ENCODE data around the gene HJURP. TPM values are rescaled to one million over a fixed set of nuclear protein-coding genes. Genes with fewer than 3 reads are reported as not detected.

HJURP gene
- total and polyA plus RNA-seq, 9 of the 15 experiments (the other 6 are each of a cell fraction or from before 2014, with no cell fraction given): 13.8 to 102 (median 28.3) TPM

DNA sequence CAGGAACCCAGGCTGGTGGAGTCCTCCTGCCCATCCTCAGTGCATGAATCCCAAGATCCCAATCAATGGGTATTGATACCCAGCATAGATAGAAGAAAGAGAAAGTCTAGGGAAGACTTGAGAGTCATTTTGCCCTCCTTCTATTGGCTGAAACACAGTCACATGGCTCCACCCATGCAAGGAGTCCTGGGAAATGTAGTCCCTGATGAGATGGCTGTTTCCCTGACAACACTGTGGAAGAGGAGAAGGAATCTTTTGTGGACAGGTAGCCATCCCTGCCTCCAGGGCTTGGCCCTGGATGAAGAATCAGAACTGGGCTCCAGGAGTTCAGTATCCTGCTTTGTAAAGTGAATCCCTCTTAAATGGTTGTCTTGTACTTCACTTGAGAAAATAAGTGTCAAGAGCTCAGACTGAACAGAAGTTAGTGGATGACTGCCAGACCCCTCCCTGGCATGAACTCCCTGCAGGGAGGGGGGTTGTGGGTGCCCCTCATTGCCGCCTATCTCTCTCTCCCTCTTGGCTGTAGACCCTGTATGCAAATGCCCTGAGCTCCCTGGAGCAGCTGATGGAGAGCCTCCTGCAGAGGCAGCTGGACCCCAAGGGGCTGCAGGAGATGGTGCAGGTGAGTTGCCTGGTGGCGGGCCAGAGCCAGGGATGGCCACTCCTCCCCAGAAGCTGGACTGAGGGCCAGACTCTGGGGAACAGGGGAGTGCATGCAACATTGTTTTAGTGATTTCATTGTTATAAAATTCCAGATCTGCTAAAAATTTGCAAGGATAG, 40.1 kb downstream of the HJURP start (continued):
- TF ChIP-seq RBM25 (IDR thresholded peaks at IDR 0.05; ENCODE audit: low read depth, low read length, severe bottlenecking): no peak
- TF ChIP-seq FOXA1 (IDR thresholded peaks at IDR 0.05; ENCODE audit: borderline replicate concordance): no peak
- TF ChIP-seq HNRNPL (IDR thresholded peaks at IDR 0.05; ENCODE audit: low read depth, low read length): no peak
- TF ChIP-seq TBP (optimal IDR thresholded peaks at IDR 0.05; ENCODE audit: low read depth, low read length): no peak
- TF ChIP-seq CREB3L1 (IDR thresholded peaks at IDR 0.05; ENCODE audit: borderline replicate concordance, low read depth): no peak
- no peak for TF ChIP-seq GABPB2 (CRISPR knock-in tag; conservative IDR thresholded peaks at IDR 0.05)
- no peak for TF ChIP-seq GATAD2B (IDR thresholded peaks at IDR 0.05; ENCODE audit: borderline replicate concordance)
- TF ChIP-seq, protein P1, sequence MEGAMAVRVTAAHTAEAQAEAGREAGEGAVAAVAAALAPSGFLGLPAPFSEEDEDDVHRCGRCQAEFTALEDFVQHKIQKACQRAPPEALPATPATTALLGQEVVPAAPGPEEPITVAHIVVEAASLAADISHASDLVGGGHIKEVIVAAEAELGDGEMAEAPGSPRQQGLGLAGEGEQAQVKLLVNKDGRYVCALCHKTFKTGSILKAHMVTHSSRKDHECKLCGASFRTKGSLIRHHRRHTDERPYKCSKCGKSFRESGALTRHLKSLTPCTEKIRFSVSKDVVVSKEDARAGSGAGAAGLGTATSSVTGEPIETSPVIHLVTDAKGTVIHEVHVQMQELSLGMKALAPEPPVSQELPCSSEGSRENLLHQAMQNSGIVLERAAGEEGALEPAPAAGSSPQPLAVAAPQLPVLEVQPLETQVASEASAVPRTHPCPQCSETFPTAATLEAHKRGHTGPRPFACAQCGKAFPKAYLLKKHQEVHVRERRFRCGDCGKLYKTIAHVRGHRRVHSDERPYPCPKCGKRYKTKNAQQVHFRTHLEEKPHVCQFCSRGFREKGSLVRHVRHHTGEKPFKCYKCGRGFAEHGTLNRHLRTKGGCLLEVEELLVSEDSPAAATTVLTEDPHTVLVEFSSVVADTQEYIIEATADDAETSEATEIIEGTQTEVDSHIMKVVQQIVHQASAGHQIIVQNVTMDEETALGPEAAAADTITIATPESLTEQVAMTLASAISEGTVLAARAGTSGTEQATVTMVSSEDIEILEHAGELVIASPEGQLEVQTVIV (CRISPR knock-in tag; IDR thresholded peaks at IDR 0.05; ENCODE audit: borderline replicate concordance): no peak
- no peak for TF ChIP-seq RNF2 (IDR thresholded peaks at IDR 0.05)
- no peak for TF ChIP-seq RREB1 (CRISPR knock-in tag; IDR thresholded peaks at IDR 0.05)
- TF ChIP-seq FOS (IDR thresholded peaks at IDR 0.05; ENCODE audit: extremely low read depth, insufficient read length): peak; percentile 6
- TF ChIP-seq RAD51 (IDR thresholded peaks at IDR 0.05; ENCODE audit: borderline replicate concordance, low read depth): peak; percentile 67; the same call in 1 of the 2 replicates
- no peak for TF ChIP-seq ZNF24 (IDR thresholded peaks at IDR 0.05)
- TF ChIP-seq, protein P2, sequence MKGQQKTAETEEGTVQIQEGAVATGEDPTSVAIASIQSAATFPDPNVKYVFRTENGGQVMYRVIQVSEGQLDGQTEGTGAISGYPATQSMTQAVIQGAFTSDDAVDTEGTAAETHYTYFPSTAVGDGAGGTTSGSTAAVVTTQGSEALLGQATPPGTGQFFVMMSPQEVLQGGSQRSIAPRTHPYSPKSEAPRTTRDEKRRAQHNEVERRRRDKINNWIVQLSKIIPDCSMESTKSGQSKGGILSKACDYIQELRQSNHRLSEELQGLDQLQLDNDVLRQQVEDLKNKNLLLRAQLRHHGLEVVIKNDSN (CRISPR knock-in tag; IDR thresholded peaks at IDR 0.05): peak; percentile 85
- TF ChIP-seq ZC3H11A (IDR thresholded peaks at IDR 0.05; ENCODE audit: low read depth, low read length): no peak
- TF ChIP-seq ZNF143 (CRISPR knock-in tag; IDR thresholded peaks at IDR 0.05): peak; percentile 74

Measured in K562 (cell line).